Erythroblast (primary cell): ENCODE measurements around the gene FIP1L1.

Experiments
- GATA1 ChIP-seq: IDR thresholded peaks from 2 replicates; pipeline ENCODE4 v1.6.1; 2011; ENCODE audit warnings: low read depth, mild to moderate bottlenecking, control low read depth, low read length, moderate library complexity
- POLR2A ChIP-seq: IDR thresholded peaks from 2 replicates; pipeline ENCODE4 v1.6.1; 2011; ENCODE audit warnings: mild to moderate bottlenecking, low read length

DNA sequence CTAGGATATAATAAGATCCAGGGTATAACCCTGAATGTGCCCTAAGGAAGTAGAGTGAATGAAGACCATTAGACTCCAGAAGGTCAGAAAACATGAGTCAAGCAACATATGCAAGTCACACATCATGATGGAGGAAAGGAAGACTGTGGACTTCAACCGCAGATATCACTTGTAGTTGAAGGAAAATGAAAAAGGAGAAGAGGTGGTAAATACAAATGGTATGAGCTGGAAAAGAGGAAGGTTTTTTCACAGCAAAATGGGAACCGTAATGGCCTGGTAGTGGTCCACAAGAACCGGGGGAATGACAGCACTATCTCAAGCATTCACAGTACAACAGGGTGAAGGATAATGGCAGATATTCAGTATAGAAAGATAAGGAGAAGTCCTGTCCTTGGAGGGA, 6.4 kb upstream of the FIP1L1 start:
- no peak for TF ChIP-seq POLR2A
- no peak for TF ChIP-seq GATA1
